Common myeloid progenitor, CD34-positive (primary cell): ENCODE results near the gene MACROH2A2.

ENCODE experiments used
- CTCF ChIA-PET: fragments of 350-600 bp; sonication (Branson Sonifier 250); formaldehyde crosslinking; loops from one replicate; lab custom pipeline; 2021; ENCODE audit warnings: antibody characterized with exemption; lab: Charles Lee
- POLR2A ChIA-PET: fragments of 350-600 bp; sonication (Branson Sonifier 250); formaldehyde crosslinking; loops from one replicate; lab custom pipeline; 2021; ENCODE audit warnings: antibody characterized with exemption; lab: Charles Lee
- DNase-seq, 3 donors: peaks; one replicate each; pipeline versions ENCODE4 v3.0.0 to v3.0.0-alpha.2; 2013
- H3K27ac ChIP-seq, 2 experiments: 1 replicate in 1 of 2; 2 replicates in 1 of 2; pipeline ENCODE4 v1.7.0; 2013; ENCODE audit warnings: inconsistent platforms in 2 of 2, low read length in 2 of 2, mild to moderate bottlenecking in 2 of 2, low read depth in 1 of 2, moderate library complexity in 1 of 2; ENCODE audit not compliant: severe bottlenecking in 2 of 2, insufficient read depth in 1 of 2, poor library complexity in 1 of 2
- H3K27me3 ChIP-seq, 5 experiments: replicated peaks in 2 of 5; 1 replicate in 3 of 5; 2 replicates in 2 of 5; pipeline versions ENCODE4 v1.6.1 to v1.7.0; 2013; ENCODE audit warnings: low read length in 4 of 5, mild to moderate bottlenecking in 2 of 5, moderate library complexity in 2 of 5, inconsistent platforms in 1 of 5; ENCODE audit not compliant: insufficient read depth in 5 of 5, control insufficient read depth in 4 of 5
- H3K36me3 ChIP-seq, 4 experiments: 1 replicate in 2 of 4; 2 replicates in 2 of 4; pipeline versions ENCODE4 v1.6.1 to v1.7.0; 2013; ENCODE audit warnings: low read length in 3 of 4, control low read depth in 1 of 4, mild to moderate bottlenecking in 1 of 4; ENCODE audit not compliant: control insufficient read depth in 4 of 4, insufficient read depth in 4 of 4
- H3K4me1 ChIP-seq, 4 experiments: 1 replicate in 3 of 4; 2 replicates in 1 of 4; pipeline versions ENCODE4 v1.6.1 to v1.7.1; 2013; ENCODE audit warnings: low read length in 3 of 4, mild to moderate bottlenecking in 3 of 4, control low read depth in 1 of 4, inconsistent platforms in 1 of 4, moderate library complexity in 1 of 4; ENCODE audit not compliant: control insufficient read depth in 4 of 4, insufficient read depth in 4 of 4; ENCODE audit errors: control extremely low read depth in 1 of 4
- H3K4me3 ChIP-seq, 7 experiments: 1 replicate in 4 of 7; 2 replicates in 3 of 7; pipeline versions ENCODE4 v1.5.1 to v1.7.0; 2013; ENCODE audit warnings: mild to moderate bottlenecking in 7 of 7, low read length in 6 of 7, moderate library complexity in 6 of 7, inconsistent platforms in 2 of 7, low read depth in 2 of 7, control low read depth in 1 of 7; ENCODE audit not compliant: insufficient read depth in 4 of 7, control insufficient read depth in 1 of 7; ENCODE audit errors: extremely low read depth in 1 of 7
- H3K9me3 ChIP-seq, 5 experiments: 1 replicate in 4 of 5; 2 replicates in 1 of 5; pipeline versions ENCODE4 v1.6.1 to v1.7.1; 2013; ENCODE audit warnings: low read length in 4 of 5, mild to moderate bottlenecking in 2 of 5, inconsistent platforms in 1 of 5, low read depth in 1 of 5, moderate library complexity in 1 of 5; ENCODE audit not compliant: control insufficient read depth in 4 of 5, insufficient read depth in 2 of 5; ENCODE audit errors: control extremely low read depth in 1 of 5
- WGBS: methylation state at CpG from one replicate; pipeline ENCODE4 v1.1.5; 2013; ENCODE audit not compliant: insufficient coverage; 5-methylcytosine and 5-hydroxymethylcytosine counted together

Gene MACROH2A2

DNA sequence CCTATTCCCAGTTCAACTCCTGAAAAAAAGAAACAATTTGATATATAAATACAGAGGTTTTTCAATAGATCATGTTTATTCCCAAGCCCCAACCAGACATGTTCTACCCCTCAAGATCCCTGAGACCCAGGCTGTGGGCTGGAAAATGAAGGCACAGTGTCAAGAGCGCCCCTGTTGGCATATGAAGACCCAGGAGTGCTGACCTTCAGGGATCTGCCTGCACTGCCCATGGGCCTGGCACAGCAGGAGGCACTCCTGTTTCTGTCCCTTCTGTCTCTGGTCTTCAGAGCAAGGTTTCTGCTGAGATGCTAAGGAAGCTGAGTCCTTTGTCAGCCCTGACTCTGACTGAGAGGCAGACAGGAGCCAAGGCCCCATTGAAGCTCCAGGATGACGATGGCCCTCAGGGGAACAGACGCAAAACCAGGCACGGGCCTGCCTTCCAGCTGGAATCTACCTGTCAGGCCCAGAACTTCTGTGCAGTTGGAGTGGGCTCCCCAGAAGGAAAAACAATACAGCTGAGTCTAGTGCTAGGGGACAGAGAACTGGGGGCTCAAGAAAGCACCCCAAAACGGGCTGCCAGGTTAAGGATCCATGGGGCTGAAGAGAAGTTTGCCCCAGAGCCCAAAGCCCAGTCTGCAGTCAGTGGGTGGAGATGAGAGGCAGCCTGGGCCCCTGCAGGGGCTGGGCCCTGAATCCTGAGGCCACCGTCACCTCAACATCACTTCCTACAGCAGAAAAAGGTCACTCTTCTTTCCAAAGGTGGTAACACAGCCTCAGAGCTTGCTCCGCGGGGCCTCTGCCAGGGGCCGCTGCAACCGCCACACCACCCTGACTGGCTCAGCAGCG, 86.7 kb downstream of the MACROH2A2 start:
- no peak overlapping the region for H3K4me3 ChIP-seq
- DNase-seq = no peak
- H3K36me3 ChIP-seq = peaks cover 0 to 8% (median 4%) of the 10 kb centered on the region in 4 experiments
- POLR2A ChIA-PET = no interaction called here
- WGBS = 96% methylated on average over 10 of the region's 11 CpGs
- H3K4me1 ChIP-seq = peaks cover 0 to under 1% (median 0%) of the 10 kb centered on the region in 4 experiments
- H3K27ac ChIP-seq = no peak overlapping the region
- CTCF ChIA-PET = interaction anchor here (1.6 to 2.9 kb wide), 2 partner anchors 19 to 23 kb away, joined by 3 to 15 read pairs; no protein-coding TSS in a partner anchor
- peaks cover 0 to 8% (median 0%) of the 10 kb centered on the region in 5 experiments for H3K27me3 ChIP-seq
- H3K9me3 ChIP-seq = no peaks in the 10 kb centered on the region

GRCh38 chr10:70139997-70140250, 87.3 kb downstream of the MACROH2A2 start:
- Histone ChIP-seq H3K27me3 (peaks cover 0 to 8% (median 0%) of the 10 kb centered on the region in 5 experiments), H3K9me3 (no peaks in the 10 kb centered on the region), H3K27ac (no peak overlapping the region), H3K36me3 (peaks cover 0 to 8% (median 4%) of the 10 kb centered on the region in 4 experiments), H3K4me1 (peaks cover 0 to 6% (median 2%) of the 10 kb centered on the region in 4 experiments), H3K4me3 (no peak overlapping the region)
- ChIA-PET CTCF (interaction anchor here (2.9 kb wide), 1 partner anchor 24 kb away, joined by 15 read pairs; no protein-coding TSS in a partner anchor), POLR2A (no interaction called here)
- WGBS = 100% methylated on average over 6 of the region's 6 CpGs
- DNase-seq = no peak

GRCh38 chr10:70140297-70140696, 87.7 kb downstream of the MACROH2A2 start:
- peaks cover 0 to 4% (median 0%) of the 10 kb centered on the region in 5 experiments for H3K27me3 ChIP-seq
- H3K4me1 ChIP-seq = peaks cover 0 to 9% (median 6%) of the 10 kb centered on the region in 4 experiments
- ChIA-PET CTCF (interaction anchor here (2.9 kb wide), 1 partner anchor 24 kb away, joined by 15 read pairs; no protein-coding TSS in a partner anchor), POLR2A (no interaction called here)
- H3K36me3 ChIP-seq = peaks cover 0 to 8% (median 4%) of the 10 kb centered on the region in 4 experiments
- DNase-seq = no peak
- no peaks in the 10 kb centered on the region for H3K9me3 ChIP-seq
- 100% methylated on average over 2 of the region's 5 CpGs for WGBS
- H3K27ac ChIP-seq = no peak overlapping the region
- no peak overlapping the region for H3K4me3 ChIP-seq

DNA sequence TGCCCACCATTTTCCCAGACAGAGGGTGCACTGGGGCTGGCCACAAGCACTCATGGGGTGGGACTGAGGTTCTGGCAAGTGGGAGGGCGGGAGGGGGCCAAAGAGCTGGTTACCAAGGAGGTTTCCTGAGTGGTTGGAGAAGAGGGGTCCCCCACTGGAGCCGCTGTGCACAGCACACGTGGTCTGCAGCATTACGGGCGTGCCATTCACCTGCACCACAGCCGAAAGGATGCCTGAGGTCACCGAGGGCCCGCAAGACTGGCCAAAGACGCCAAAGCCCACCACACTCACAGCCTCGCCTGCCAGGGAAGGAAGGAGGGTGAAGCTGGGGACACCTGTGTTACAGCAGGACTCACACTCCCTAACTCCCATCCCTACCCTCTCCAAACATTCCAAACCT, 89.9 kb downstream of the MACROH2A2 start:
- POLR2A ChIA-PET = no interaction called here

GRCh38 chr10:70144372-70145110, 91.9 kb downstream of the MACROH2A2 start:
- no peak for DNase-seq
- ChIA-PET CTCF (interaction anchor here (1.0 to 5.8 kb wide), 8 partner anchors 9 to 93 kb away, joined by 3 to 92 read pairs (median 8); partner anchors contain the start of gene MACROH2A2), POLR2A (no interaction called here)
- 89% methylated on average over 13 of the region's 18 CpGs for WGBS
- Histone ChIP-seq H3K27me3 (peaks cover 0 to 3% (median 0%) of the 10 kb centered on the region in 5 experiments), H3K4me1 (peaks cover 3 to 28% (median 22%) of the 10 kb centered on the region in 4 experiments), H3K9me3 (no peaks in the 10 kb centered on the region), H3K36me3 (peaks cover 0 to 5% (median 3%) of the 10 kb centered on the region in 4 experiments), H3K27ac (no peak overlapping the region), H3K4me3 (peak overlapping the region in 3 of 7 experiments; percentile 66 to 78 (median 76))

More for the DNA sequence above, 89.9 kb downstream of the MACROH2A2 start:
- no peak for DNase-seq
- H3K4me3 ChIP-seq = no peak overlapping the region
- peaks cover 3 to 28% (median 21%) of the 10 kb centered on the region in 4 experiments for H3K4me1 ChIP-seq
- peaks cover 0 to 8% (median 4%) of the 10 kb centered on the region in 4 experiments for H3K36me3 ChIP-seq
- H3K27ac ChIP-seq = no peak overlapping the region
- peaks cover 0 to 3% (median 0%) of the 10 kb centered on the region in 5 experiments for H3K27me3 ChIP-seq
- H3K9me3 ChIP-seq = no peaks in the 10 kb centered on the region
- CTCF ChIA-PET = interaction anchor here (5.8 kb wide), 1 partner anchor 25 kb away, joined by 92 read pairs; no protein-coding TSS in a partner anchor
- 96% methylated on average over 8 of the region's 10 CpGs for WGBS

GRCh38 chr10:70145166-70145665, 92.6 kb downstream of the MACROH2A2 start:
- no peaks in the 10 kb centered on the region for H3K9me3 ChIP-seq
- peaks cover 0 to 3% (median 0%) of the 10 kb centered on the region in 5 experiments for H3K27me3 ChIP-seq
- CTCF ChIA-PET = interaction anchor here (1.0 to 5.8 kb wide), 8 partner anchors 10 to 86 kb away, joined by 3 to 92 read pairs (median 14); no protein-coding TSS in a partner anchor
- no peak overlapping the region for H3K27ac ChIP-seq
- H3K4me1 ChIP-seq = peaks cover 3 to 28% (median 22%) of the 10 kb centered on the region in 4 experiments
- H3K4me3 ChIP-seq = peak overlapping the region; percentile 20 to 78 (median 68)
- H3K36me3 ChIP-seq = peaks cover 0 to 9% (median 6%) of the 10 kb centered on the region in 4 experiments
- POLR2A ChIA-PET = no interaction called here
- WGBS = 18% methylated on average over 17 of the region's 28 CpGs
- no peak for DNase-seq
